Neural progenitor cell (in vitro differentiated cells): Measurements from ENCODE around the gene MZT2B. TPM values are rescaled to one million over a fixed set of nuclear protein-coding genes. Genes with fewer than 3 reads are reported as not detected.

Experiments used
- total RNA-seq: library from RNA; depleted of rRNA; stranded (reverse); fragments of >200 nt; gene quantifications from 2 replicates; pipeline ENCODE4 v1.2.3, GENCODE V29; 2015; ENCODE audit warnings: low replicate concordance

Gene MZT2B
- total RNA-seq, 1 donor from 2014 or later, result 21.4 TPM

Other genes starting within 250 kb of the MZT2B start
- gene RAB6C, start 202.6 kb upstream of the MZT2B start, total RNA-seq, result 0.07 TPM in 1 of 2 replicates, not detected in the other
- gene POTEF, start 53.0 kb upstream of the MZT2B start, total RNA-seq, result 15.1 and 17.6 TPM in 2 replicates
- gene CCDC74B, start 37.1 kb upstream of the MZT2B start, total RNA-seq, result 8.8 and 13.8 TPM in 2 replicates
- 23.6 and 45.1 TPM in 2 replicates for gene SMPD4, start 660 bp upstream of the MZT2B start, total RNA-seq
- gene TUBA3E, start 16.2 kb downstream of the MZT2B start, total RNA-seq, result not detected in 2 replicates
- gene IMP4, start 160.6 kb downstream of the MZT2B start, total RNA-seq, result 23.3 and 51.4 TPM in 2 replicates
- 4.0 and 17.6 TPM in 2 replicates for gene PTPN18, start 173.8 kb downstream of the MZT2B start, total RNA-seq